Eye (tissue), 1 donor: ENCODE results near the gene TFEC.
"Not testable (repeated sequence)": the region's sequence is repeated elsewhere in the genome, so short reads cannot be mapped to it uniquely, and the experiment has no call there.

ENCODE experiments used
- DNase-seq: peaks from one replicate; pipeline ENCODE4 v3.0.0-alpha.2; 2015

Gene TFEC

GRCh38 chr7:115987486-115987885 lies 43.1 kb downstream of the TFEC start:
- no peak for DNase-seq

DNA sequence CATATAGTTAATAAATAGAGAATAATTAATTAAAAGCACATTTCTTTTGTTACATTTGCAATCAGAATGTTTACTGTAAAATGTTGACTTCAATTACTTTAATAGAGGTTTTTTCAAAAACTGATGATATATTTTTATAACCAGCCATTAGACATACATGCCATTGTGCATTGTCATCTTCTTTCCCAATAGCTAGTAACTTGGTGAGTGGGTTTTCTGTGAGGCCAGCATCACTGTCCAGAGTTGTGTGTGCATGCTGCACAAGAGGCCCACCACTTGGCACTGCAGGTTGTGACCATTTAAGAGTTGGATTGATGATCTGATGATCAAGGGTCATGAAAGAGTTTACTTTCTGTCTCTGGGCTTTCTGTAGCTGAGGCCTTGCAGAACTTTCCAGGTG lies 46.5 kb downstream of the TFEC start:
- no peak for DNase-seq

DNA sequence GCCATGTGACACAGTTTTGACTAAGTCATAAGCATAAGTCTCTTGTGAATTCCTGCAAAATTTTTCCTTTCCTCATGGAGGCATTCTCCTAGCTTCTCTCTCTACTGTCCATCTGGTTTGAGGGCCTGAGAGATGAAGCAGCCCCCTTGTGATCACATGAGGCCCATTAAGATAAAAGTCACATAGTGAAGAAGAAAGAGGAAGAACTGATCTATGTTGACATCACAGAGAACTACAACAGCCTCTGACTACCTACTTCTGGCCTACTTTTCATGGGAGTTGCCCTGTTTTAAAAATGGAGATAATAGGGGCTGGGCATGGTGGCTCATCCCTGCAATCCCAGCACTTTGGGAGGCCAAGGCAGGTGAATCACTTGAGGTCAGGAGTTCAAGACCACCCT lies 50.4 kb downstream of the TFEC start:
- DNase-seq: no peak

DNA sequence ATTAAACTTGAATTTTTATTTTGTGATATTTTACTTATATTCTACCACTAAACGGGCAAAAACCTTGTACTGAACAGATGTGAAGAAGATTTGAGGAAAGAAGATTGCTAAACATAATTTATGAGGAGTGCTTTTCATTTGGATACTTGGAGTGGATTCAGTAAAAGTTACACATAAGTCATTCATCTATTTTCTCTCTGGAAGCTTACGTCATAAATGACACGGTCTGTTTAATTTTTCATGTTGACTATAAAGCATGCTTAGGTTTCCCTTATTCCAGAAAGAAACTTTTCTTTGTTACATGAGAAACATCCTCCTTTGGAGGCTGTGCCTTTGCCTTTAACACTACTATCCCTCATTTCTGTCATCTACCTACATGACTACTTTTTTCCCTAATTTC lies 53.9 kb downstream of the TFEC start:
- no peak for DNase-seq

GRCh38 chr7:115975766-115976165 lies 54.8 kb downstream of the TFEC start:
- DNase-seq: no peak

- no peak for DNase-seq
Observed at GRCh38 chr7:115973406-115973805, 57.2 kb downstream of the TFEC start.

DNA sequence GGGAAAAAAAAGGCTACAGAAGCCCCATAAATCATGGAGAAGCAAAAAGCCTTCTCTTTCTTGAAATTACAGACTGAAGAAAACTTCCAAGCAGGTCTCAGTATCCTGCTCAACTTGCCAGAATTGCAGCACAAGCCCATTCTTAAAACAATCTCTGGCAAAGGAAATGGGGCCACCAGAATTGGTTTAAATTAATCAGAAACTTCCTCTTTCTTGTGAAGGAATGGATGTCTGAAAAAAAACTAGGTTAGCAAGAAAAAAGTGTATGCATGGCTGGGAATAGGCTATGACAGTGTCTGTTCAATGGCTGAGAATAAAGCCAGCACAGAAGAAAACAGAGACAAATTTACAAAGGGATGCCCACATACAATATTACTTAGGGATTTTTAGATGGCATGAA lies 59.1 kb downstream of the TFEC start:
- no peak for DNase-seq

GRCh38 chr7:115968596-115968995 lies 62.0 kb downstream of the TFEC start:
- DNase-seq: no peak

- DNase-seq: no peak
Observed at GRCh38 chr7:115968171-115968570, 62.4 kb downstream of the TFEC start.

DNA sequence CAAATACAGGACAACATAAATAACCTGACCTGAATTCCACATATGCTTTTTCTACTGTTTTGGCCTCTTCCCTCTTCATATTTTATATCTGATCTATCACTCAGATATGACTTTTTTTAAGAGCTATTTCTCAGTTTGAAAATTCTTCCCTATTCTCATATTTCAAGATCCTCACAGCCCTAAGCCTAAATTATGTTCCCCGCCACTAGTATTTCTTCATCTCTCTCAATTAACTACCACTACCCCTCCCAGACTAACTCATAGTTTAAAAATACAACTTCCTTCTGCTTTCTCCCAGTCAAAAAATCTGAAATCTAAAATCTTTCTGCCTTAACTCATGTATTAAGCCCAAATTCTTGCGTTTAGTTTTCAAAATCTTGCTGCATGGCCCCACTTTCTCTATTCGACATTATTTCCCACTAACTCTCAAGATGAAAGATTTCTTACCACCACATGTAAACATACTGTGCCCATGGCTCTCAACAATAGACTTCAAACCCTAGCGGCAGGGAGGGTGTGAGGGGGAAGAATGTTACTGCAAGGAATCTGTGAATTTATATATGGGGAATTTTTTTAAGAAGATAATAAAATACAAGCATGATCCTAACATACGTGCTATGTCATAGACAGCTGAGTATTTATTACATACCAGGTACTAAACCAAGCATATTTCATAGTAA lies 64.6 kb downstream of the TFEC start:
- no peak for DNase-seq

- DNase-seq: no peak
Observed at GRCh38 chr7:115965236-115965635, 65.3 kb downstream of the TFEC start.

DNA sequence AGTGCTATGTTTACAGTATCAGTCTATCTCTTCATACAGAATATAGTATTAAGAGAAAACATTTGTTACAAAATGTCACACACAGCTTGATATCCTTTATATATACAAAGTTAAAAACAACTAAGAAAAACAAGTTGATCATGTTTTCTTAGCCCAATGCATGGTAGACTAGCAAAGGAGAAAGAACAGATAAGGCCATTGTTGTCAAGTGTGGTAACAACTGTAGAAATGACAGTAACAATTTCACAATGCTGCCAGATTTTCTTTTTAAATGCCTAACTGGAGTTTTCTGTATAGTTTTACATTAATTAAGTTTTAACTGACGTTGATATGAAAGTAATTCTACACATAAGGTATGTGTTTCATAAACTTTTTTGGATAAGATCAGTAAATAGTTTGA lies 65.8 kb downstream of the TFEC start:
- DNase-seq: no peak

GRCh38 chr7:115962340-115962739 lies 68.2 kb downstream of the TFEC start:
- no peak for DNase-seq

GRCh38 chr7:115953592-115954255 lies 76.8 kb downstream of the TFEC start:
- DNase-seq: peak; percentile 53

- no peak for DNase-seq
Observed at GRCh38 chr7:115952832-115953231, 77.7 kb downstream of the TFEC start.

GRCh38 chr7:115951547-115951946 lies 79.0 kb downstream of the TFEC start:
- DNase-seq: no peak

DNA sequence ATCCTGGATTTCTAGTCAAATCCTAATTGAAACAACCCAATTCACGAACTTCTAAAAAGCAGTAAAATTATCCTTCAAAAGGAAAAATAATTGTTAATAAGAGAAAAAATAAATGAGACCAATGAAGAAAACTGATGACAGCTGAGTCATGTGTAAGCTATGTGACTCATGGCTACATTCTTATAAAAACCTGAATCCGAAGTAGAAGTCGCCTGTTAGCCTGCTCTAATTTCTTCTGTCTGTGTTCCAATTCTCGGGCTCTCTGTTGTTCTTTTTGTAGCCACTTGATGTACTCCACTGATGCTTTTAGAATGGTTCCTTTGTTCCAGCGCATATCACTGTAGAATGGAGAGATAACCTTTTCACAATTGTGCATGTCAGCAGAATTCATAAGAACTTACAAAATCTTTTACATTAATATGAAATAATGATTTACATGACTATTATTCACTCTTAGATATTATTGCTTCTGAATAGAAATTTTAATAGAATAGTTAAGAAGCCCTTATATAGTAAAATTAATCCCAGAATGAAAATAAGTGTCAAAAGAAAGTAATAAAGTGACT lies 88.8 kb downstream of the TFEC start:
- peak; percentile 22 for DNase-seq

- no peak for DNase-seq
Observed at GRCh38 chr7:115940460-115941060, 90.0 kb downstream of the TFEC start.

- peak; percentile 13 for DNase-seq
Observed at GRCh38 chr7:115937960-115938359, 92.6 kb downstream of the TFEC start.

- DNase-seq: peak; percentile 37
Observed at GRCh38 chr7:115933471-115933870, 97.1 kb downstream of the TFEC start.

- no peak for DNase-seq
Observed at GRCh38 chr7:115932880-115933279, 97.7 kb downstream of the TFEC start.

DNA sequence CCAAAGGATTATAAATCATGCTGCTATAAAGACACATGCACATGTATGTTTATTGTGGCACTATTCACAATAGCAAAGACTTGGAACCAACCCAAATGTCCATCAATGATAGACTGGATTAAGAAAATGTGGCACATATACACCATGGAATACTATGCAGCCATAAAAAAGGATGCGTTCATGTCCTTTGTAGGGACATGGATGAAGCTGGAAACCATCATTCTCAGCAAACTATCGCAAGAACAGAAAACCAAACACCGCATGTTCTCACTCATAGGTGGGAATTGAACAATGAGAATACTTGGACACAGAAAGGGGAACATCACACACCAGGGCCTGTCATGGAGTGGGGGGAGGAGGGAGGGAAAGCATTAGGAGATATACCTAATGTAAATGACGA lies 100.4 kb downstream of the TFEC start:
- DNase-seq: not testable (repeated sequence)

GRCh38 chr7:115929736-115930135 lies 100.8 kb downstream of the TFEC start:
- not testable (repeated sequence) for DNase-seq

GRCh38 chr7:115924411-115924810 lies 106.2 kb downstream of the TFEC start:
- DNase-seq: no peak
